ENCODE results near the gene CHST13. TPM values are rescaled to one million over a fixed set of nuclear protein-coding genes. Genes with fewer than 3 reads are reported as not detected.

The CHST13 gene
- total RNA-seq, 1 experiment from 2014 or later: 0.52 TPM

DNA sequence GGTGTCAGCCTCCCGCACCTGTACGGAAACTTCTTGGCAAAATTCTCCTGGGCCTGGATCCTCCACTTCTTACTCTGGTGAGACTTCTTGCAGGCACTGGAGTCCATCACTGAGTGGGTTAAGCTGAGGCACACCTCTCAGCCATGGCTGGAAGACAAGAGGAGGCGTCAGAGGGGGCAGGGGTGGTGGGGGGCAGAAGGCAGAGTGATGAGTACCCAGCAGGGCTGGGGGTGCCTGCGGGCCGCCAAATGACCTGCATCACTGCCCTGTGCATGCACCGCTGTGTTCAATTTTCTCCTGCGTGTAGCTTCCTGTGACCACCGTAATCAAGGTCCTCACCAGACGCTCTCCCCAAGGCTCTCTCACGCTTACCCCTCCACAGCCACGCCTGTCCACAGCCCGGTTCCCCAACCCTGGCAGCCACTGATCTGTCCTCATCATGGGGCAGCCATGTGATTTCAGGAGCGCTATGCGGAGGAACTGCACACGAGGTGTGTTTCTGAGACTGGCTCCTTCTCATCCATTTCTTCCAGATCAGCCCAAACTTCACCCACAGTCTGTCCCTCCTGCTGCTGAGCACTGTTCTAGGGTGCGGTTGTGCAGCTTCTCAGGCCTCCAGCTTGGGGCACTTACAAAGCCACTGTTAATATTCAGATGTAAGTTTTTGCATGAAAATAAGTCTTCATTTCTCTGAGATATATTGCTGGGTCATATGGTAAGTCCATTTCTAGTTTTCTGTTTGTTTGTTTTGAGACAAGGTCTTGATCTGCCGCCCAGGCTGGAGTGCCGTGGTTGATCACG lies 29.5 kb downstream of the CHST13 start:
- no peaks in the 10 kb centered on the region for H3K4me1 ChIP-seq (replicated peaks; ENCODE audit: insufficient read depth)
- no TSS peak for BruUV-seq (replicated peaks)
- CTCF ChIA-PET: interaction anchor here (0.7 kb wide), 1 partner anchor 29 kb away, joined by 13 read pairs; the partner anchor contains the start of gene CHST13

DNA sequence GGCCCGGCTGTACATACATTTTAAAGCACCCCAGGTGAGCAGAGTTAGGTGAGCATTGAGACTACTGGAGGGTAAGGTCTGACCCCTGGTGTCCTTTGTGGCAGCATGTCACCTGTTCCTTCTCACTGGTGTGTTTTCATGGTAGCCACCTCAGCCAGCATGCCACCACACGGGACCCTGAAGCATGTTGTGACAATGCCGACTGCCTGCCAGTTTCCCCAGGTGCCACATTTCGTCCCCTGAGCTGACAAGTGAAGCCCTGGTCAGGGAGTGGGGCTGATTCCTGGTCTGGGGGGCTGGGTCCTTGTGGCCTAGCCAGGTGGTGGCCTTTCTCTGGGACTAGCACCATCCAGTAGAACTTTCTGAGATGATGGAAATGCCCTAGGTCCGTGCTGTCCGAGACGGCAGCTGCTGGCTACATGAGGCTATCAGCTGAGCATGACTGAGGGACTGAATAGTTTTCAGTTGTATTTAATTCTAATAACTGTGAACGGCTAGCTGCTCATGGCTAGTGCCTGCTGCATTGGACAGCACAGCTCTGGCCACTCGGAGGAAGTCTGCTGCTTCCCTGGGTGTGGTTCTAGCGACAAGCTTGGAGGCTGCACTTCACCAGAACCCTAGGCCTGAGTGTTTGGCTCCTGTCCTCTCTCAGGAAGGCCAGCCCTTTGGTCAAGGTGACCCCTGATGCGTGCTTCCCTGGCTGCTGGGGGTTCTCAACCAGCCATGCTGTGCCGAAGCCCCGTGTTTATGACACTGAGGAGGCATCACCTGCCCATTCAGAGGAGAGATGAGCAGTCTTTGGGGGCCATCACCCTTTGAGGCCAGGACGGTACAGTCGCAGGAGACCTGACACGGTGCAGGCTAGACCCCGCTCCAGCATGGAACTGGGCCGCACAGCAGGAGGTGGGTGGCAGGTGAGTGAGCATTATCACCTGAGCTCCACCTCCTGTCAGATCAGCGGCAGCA lies 30.9 kb downstream of the CHST13 start:
- H3K4me1 ChIP-seq (replicated peaks; ENCODE audit: insufficient read depth): no peaks in the 10 kb centered on the region
- no peaks in the 10 kb centered on the region for H3K36me3 ChIP-seq (ENCODE audit: low read depth)
- H3F3A ChIP-seq (ENCODE audit: insufficient read depth, low read depth): no peaks in the 10 kb centered on the region
- ChIA-PET CTCF (no interaction called here), POLR2A (ENCODE audit: unreplicated experiment) (no interaction called here)
- H3K4me3 ChIP-seq: no peak overlapping the region
- no peaks in the 10 kb centered on the region for H3K79me2 ChIP-seq (ENCODE audit: low read depth)
- H3K27me3 ChIP-seq (ENCODE audit: insufficient read depth, low read depth): peaks cover 27% of the 10 kb centered on the region
- H3K9me2 ChIP-seq (ENCODE audit: insufficient read depth): no peaks in the 10 kb centered on the region
- no peak overlapping the region for H2AFZ ChIP-seq
- no peaks in the 10 kb centered on the region for H3K9me3 ChIP-seq (ENCODE audit: insufficient read depth, low read depth)
- no peak for DNase-seq
- no TSS peak for BruUV-seq (replicated peaks)
- no peak overlapping the region for H3K27ac ChIP-seq
- no peaks in the 10 kb centered on the region for H4K20me1 ChIP-seq (ENCODE audit: insufficient read depth)
- TF ChIP-seq, protein P1, sequence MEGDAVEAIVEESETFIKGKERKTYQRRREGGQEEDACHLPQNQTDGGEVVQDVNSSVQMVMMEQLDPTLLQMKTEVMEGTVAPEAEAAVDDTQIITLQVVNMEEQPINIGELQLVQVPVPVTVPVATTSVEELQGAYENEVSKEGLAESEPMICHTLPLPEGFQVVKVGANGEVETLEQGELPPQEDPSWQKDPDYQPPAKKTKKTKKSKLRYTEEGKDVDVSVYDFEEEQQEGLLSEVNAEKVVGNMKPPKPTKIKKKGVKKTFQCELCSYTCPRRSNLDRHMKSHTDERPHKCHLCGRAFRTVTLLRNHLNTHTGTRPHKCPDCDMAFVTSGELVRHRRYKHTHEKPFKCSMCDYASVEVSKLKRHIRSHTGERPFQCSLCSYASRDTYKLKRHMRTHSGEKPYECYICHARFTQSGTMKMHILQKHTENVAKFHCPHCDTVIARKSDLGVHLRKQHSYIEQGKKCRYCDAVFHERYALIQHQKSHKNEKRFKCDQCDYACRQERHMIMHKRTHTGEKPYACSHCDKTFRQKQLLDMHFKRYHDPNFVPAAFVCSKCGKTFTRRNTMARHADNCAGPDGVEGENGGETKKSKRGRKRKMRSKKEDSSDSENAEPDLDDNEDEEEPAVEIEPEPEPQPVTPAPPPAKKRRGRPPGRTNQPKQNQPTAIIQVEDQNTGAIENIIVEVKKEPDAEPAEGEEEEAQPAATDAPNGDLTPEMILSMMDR (conservative IDR thresholded peaks at IDR 0.05): no peak
- no peak for TF ChIP-seq EZH2 (IDR thresholded peaks at IDR 0.05; ENCODE audit: low read depth)
- no peak overlapping the region for H3K4me2 ChIP-seq
- intact Hi-C loops (cut with micrococcal nuclease; ENCODE audit: unreplicated experiment): no loop called here

More for the DNA sequence above, 29.5 kb downstream of the CHST13 start:
- Histone ChIP-seq H3F3A (ENCODE audit: insufficient read depth, low read depth) (no peaks in the 10 kb centered on the region), H4K20me1 (ENCODE audit: insufficient read depth) (no peaks in the 10 kb centered on the region; the same call in 1 of the 2 replicates), H3K79me2 (ENCODE audit: low read depth) (no peaks in the 10 kb centered on the region), H3K4me3 (no peak overlapping the region), H3K4me2 (no peak overlapping the region), H3K36me3 (ENCODE audit: low read depth) (no peaks in the 10 kb centered on the region), H3K9me2 (ENCODE audit: insufficient read depth) (no peaks in the 10 kb centered on the region), H3K27me3 (ENCODE audit: insufficient read depth, low read depth) (peaks cover 38% of the 10 kb centered on the region), H3K9me3 (ENCODE audit: insufficient read depth, low read depth) (no peaks in the 10 kb centered on the region), H3K27ac (no peak overlapping the region), H2AFZ (no peak overlapping the region)
- intact Hi-C loops (cut with micrococcal nuclease; ENCODE audit: unreplicated experiment): no loop called here
- POLR2A ChIA-PET (ENCODE audit: unreplicated experiment): interaction anchor here (0.6 kb wide), 1 partner anchor 1414 kb away, joined by 4 read pairs; no protein-coding TSS in a partner anchor
- DNase-seq: no peak
- TF ChIP-seq, protein P1 (conservative IDR thresholded peaks at IDR 0.05): no peak
- no peak for TF ChIP-seq EZH2 (IDR thresholded peaks at IDR 0.05; ENCODE audit: low read depth)

DNA sequence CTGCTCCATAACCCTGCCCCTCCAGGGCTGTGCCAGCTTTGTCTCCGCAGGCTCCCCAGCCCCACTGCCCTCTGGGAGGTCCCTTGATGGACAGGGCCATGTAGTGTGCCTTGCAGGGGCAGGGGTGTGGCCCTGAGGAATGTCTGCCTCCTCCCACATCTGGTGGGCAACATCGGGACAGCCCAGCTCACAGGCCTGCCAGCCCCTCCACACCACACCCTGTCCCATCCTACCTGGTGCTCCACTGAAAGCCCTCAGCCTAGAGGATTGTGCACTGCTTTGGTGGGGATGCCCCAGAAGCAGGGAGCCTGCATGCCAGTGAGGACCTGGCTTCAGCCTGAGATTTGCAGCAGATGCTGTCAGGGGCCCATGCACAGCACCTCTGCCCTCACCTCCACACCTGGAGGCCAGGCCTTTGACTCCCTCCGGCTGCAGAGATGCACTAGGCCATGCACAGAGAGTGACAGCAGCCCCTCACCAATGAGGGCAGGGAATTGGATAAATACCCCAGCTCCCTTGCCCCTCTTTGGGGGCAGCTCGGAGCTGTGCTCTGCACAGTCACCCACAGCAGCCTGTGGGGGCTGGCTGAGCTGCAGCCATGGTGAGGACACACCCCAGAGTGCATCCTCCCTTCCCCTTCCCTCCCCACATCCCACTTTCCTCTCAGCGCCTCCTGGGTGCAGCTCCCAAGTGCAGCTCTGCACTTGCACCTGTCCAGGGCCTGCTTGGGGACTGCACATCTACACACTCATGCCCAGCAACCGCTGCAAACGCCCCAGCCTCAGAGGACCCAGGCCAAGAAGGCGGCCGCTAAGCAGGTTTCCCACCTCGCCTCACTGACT lies 32.1 kb downstream of the CHST13 start:
- H3K4me2 ChIP-seq: no peak overlapping the region
- no peak overlapping the region for H2AFZ ChIP-seq
- intact Hi-C loops (cut with micrococcal nuclease; ENCODE audit: unreplicated experiment): no loop called here
- ChIA-PET CTCF (no interaction called here), POLR2A (ENCODE audit: unreplicated experiment) (no interaction called here)
- H3K27me3 ChIP-seq (ENCODE audit: insufficient read depth, low read depth): peaks cover 25% of the 10 kb centered on the region
- H3K9me3 ChIP-seq (ENCODE audit: insufficient read depth, low read depth): no peaks in the 10 kb centered on the region
- TF ChIP-seq, protein P1 (conservative IDR thresholded peaks at IDR 0.05): no peak
- no peak for DNase-seq
- H3K36me3 ChIP-seq (ENCODE audit: low read depth): no peaks in the 10 kb centered on the region
- no peaks in the 10 kb centered on the region for H3K9me2 ChIP-seq (ENCODE audit: insufficient read depth)
- H4K20me1 ChIP-seq (ENCODE audit: insufficient read depth): no peaks in the 10 kb centered on the region
- no peaks in the 10 kb centered on the region for H3K4me1 ChIP-seq (replicated peaks; ENCODE audit: insufficient read depth)
- BruUV-seq (replicated peaks): no TSS peak
- no peak overlapping the region for H3K27ac ChIP-seq
- no peaks in the 10 kb centered on the region for H3K79me2 ChIP-seq (ENCODE audit: low read depth)
- H3F3A ChIP-seq (ENCODE audit: insufficient read depth, low read depth): no peaks in the 10 kb centered on the region
- no peak overlapping the region for H3K4me3 ChIP-seq

Measured in PC-9 (cell line).